Breast epithelium (tissue), 3 donors: ENCODE data around the gene MCRIP2.

Source experiments
- POLR2A ChIP-seq: fragments of 450-650 bp; IDR thresholded peaks from one replicate; pipeline ENCODE4 v1.6.1; 2016; ENCODE audit warnings: antibody characterized with exemption, mild to moderate bottlenecking, moderate library complexity
- TF ChIP-seq, protein P1 (sequence below), 3 donors: fragments of 450-650 bp; IDR thresholded peaks; one replicate each; pipeline ENCODE4 v1.5.1; 2016 to 2017; ENCODE audit warnings: antibody characterized with exemption in 3 of 3, mild to moderate bottlenecking in 3 of 3, moderate library complexity in 3 of 3

DNA sequence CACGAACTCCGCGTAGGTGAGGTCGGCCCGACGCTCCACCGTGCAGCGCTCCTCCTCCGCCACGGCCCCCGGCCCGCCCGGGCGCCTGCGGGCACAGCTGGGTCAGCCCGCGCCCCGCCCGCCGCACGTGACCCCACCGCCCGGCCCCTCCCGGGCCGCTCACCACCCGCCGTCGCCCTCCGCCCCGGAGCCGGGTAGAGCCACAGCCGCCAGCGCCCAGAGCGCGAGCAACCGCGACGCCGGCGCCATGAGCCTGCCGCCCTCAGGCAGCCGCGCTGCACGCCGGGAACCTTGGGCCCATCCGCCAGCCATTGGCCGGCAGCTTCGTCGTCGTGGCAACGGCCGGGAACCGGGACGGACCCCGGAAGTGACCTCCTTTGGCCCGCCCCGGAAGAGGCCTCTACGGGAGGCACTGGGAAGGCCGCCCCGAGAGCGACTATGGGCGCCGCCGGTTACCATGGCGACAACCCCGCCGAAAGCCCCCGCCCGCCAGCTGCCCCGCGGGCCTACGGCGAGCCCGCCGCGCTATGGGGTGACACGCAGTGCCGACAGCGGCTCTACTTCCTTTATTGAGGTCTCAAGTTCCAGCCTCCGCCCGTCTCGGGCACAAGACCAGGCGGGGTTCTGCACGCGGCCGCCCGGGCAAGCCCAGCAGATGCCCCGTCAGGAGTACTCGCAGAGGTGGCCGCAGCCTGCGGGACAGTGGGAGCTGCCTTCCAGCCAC is 42.6 kb downstream of the MCRIP2 start, which contains the start of gene JMJD8:
- TF ChIP-seq, protein P1, sequence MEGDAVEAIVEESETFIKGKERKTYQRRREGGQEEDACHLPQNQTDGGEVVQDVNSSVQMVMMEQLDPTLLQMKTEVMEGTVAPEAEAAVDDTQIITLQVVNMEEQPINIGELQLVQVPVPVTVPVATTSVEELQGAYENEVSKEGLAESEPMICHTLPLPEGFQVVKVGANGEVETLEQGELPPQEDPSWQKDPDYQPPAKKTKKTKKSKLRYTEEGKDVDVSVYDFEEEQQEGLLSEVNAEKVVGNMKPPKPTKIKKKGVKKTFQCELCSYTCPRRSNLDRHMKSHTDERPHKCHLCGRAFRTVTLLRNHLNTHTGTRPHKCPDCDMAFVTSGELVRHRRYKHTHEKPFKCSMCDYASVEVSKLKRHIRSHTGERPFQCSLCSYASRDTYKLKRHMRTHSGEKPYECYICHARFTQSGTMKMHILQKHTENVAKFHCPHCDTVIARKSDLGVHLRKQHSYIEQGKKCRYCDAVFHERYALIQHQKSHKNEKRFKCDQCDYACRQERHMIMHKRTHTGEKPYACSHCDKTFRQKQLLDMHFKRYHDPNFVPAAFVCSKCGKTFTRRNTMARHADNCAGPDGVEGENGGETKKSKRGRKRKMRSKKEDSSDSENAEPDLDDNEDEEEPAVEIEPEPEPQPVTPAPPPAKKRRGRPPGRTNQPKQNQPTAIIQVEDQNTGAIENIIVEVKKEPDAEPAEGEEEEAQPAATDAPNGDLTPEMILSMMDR (IDR thresholded peaks at IDR 0.05) = no peak
- peak; percentile 38 for TF ChIP-seq POLR2A
